Trophoblast cell (in vitro differentiated cells and primary cell): ENCODE measurements around the gene UTRN.
A peak's percentile ranks its signal among the peaks of the same experiment; 100 is the strongest.

Source experiments
- DNase-seq, 2 donors: peaks; one replicate each; pipeline ENCODE4 v3.0.0-alpha.2; 2016
- H2AFZ ChIP-seq: 2 replicates; pipeline ENCODE4 v1.6.1; 2013; ENCODE audit warnings: low read length, moderate library complexity, mild to moderate bottlenecking; ENCODE audit not compliant: insufficient read depth, poor library complexity
- H2AK5ac ChIP-seq: 2 replicates; pipeline ENCODE4 v1.6.1; 2013; ENCODE audit warnings: mild to moderate bottlenecking, low read length
- H2BK120ac ChIP-seq: 2 replicates; pipeline ENCODE4 v1.6.1; 2013; ENCODE audit warnings: low read length, mild to moderate bottlenecking, moderate library complexity; ENCODE audit not compliant: insufficient read depth, poor library complexity
- H2BK12ac ChIP-seq: 2 replicates; pipeline ENCODE4 v1.6.1; 2013; ENCODE audit warnings: mild to moderate bottlenecking, low read length, moderate library complexity
- H2BK5ac ChIP-seq: 2 replicates; pipeline ENCODE4 v1.6.1; 2013; ENCODE audit warnings: low read length, low read depth, moderate library complexity, mild to moderate bottlenecking; ENCODE audit not compliant: poor library complexity
- H3K14ac ChIP-seq: 2 replicates; pipeline ENCODE4 v1.6.1; 2013; ENCODE audit warnings: mild to moderate bottlenecking, low read length
- H3K18ac ChIP-seq: 2 replicates; pipeline ENCODE4 v1.6.1; 2013; ENCODE audit warnings: mild to moderate bottlenecking, low read length
- H3K23ac ChIP-seq: 2 replicates; pipeline ENCODE4 v1.6.1; 2013; ENCODE audit warnings: low read length
- H3K27ac ChIP-seq: 2 replicates; pipeline ENCODE4 v1.5.1; 2013; ENCODE audit warnings: low read depth, mild to moderate bottlenecking, inconsistent platforms, low read length, moderate library complexity
- H3K27me3 ChIP-seq: 2 replicates; pipeline ENCODE4 v1.6.1; 2013; ENCODE audit warnings: inconsistent platforms, mild to moderate bottlenecking, low read length, moderate library complexity; ENCODE audit not compliant: insufficient read depth
- H3K36me3 ChIP-seq, 2 experiments: 1 replicate in 1 of 2; 2 replicates in 1 of 2; pipeline ENCODE4 v1.6.1; 2013; ENCODE audit warnings: low read length in 2 of 2, mild to moderate bottlenecking in 2 of 2, moderate library complexity in 1 of 2; ENCODE audit not compliant: insufficient read depth in 2 of 2, control insufficient read depth in 1 of 2
- H3K4ac ChIP-seq: 2 replicates; pipeline ENCODE4 v1.6.1; 2013; ENCODE audit warnings: low read depth, mild to moderate bottlenecking, low read length, moderate library complexity
- H3K4me1 ChIP-seq, 2 experiments: 1 replicate in 1 of 2; 2 replicates in 1 of 2; pipeline ENCODE4 v1.6.1; 2013; ENCODE audit warnings: low read length in 2 of 2, mild to moderate bottlenecking in 2 of 2, moderate library complexity in 1 of 2; ENCODE audit not compliant: insufficient read depth in 2 of 2, control insufficient read depth in 1 of 2
- H3K4me2 ChIP-seq: 2 replicates; pipeline ENCODE4 v1.6.1; 2013; ENCODE audit warnings: inconsistent platforms, mild to moderate bottlenecking, low read length, moderate library complexity
- H3K4me3 ChIP-seq: 2 replicates; pipeline ENCODE4 v1.5.1; 2013; ENCODE audit warnings: mild to moderate bottlenecking, low read depth, low read length, inconsistent platforms
- H3K79me1 ChIP-seq: one replicate; pipeline ENCODE4 v1.6.1; 2013; ENCODE audit warnings: low read length
- H3K79me2 ChIP-seq: 2 replicates; pipeline ENCODE4 v1.6.1; 2013; ENCODE audit warnings: low read length, mild to moderate bottlenecking; ENCODE audit not compliant: control insufficient read depth, insufficient read depth, poor library complexity
- H3K9ac ChIP-seq: 2 replicates; pipeline ENCODE4 v1.6.1; 2013; ENCODE audit warnings: mild to moderate bottlenecking, low read length
- H3K9me3 ChIP-seq: 2 replicates; pipeline ENCODE4 v1.6.1; 2013; ENCODE audit warnings: low read depth, mild to moderate bottlenecking, control low read depth, inconsistent platforms, low read length; ENCODE audit not compliant: insufficient read depth
- H4K12ac ChIP-seq: 2 replicates; pipeline ENCODE4 v1.6.1; 2013; ENCODE audit warnings: low read depth, mild to moderate bottlenecking, low read length, moderate library complexity
- H4K8ac ChIP-seq: 2 replicates; pipeline ENCODE4 v1.6.1; 2013; ENCODE audit warnings: low read depth, mild to moderate bottlenecking, low read length, moderate library complexity
- H4K91ac ChIP-seq: one replicate; pipeline ENCODE4 v1.6.1; 2013; ENCODE audit warnings: low read depth, mild to moderate bottlenecking, low read length, moderate library complexity
- WGBS: extraction: QIAGEN DNeasy Blood & Tissue Kit; methylation state at CpG from one replicate; pipeline ENCODE4 v1.1.7; 2013; ENCODE audit warnings: missing lambda C conversion rate; ENCODE audit not compliant: insufficient read length, insufficient coverage; ENCODE audit errors: extremely low coverage; 5-methylcytosine and 5-hydroxymethylcytosine counted together

UTRN gene

GRCh38 chr6:144305985-144306384 lies 20.9 kb downstream of the UTRN start:
- no peak overlapping the region for H4K91ac ChIP-seq
- no peak overlapping the region for H3K4me2 ChIP-seq
- H3K79me2 ChIP-seq: no peaks in the 10 kb centered on the region
- H2AFZ ChIP-seq: no peak overlapping the region
- H3K9ac ChIP-seq: no peak overlapping the region
- no peak overlapping the region for H4K12ac ChIP-seq
- no peak overlapping the region for H3K23ac ChIP-seq
- no peak overlapping the region for H2AK5ac ChIP-seq
- H3K27me3 ChIP-seq: no peaks in the 10 kb centered on the region
- no peak for DNase-seq
- no peak overlapping the region for H3K4me3 ChIP-seq
- H2BK5ac ChIP-seq: no peak overlapping the region
- no peak overlapping the region for H2BK120ac ChIP-seq
- H2BK12ac ChIP-seq: no peak overlapping the region
- no peak overlapping the region for H3K27ac ChIP-seq
- no peaks in the 10 kb centered on the region for H3K9me3 ChIP-seq
- H3K36me3 ChIP-seq: peaks cover 0 to 5% of the 10 kb centered on the region in 2 experiments
- no peak overlapping the region for H3K18ac ChIP-seq
- H3K4ac ChIP-seq: no peak overlapping the region
- no peaks in the 10 kb centered on the region for H3K4me1 ChIP-seq
- no peak overlapping the region for H3K14ac ChIP-seq
- no peak overlapping the region for H4K8ac ChIP-seq
- H3K79me1 ChIP-seq: no peaks in the 10 kb centered on the region
- no CpG with 5 or more reads among the region's 3 CpGs for WGBS

DNA sequence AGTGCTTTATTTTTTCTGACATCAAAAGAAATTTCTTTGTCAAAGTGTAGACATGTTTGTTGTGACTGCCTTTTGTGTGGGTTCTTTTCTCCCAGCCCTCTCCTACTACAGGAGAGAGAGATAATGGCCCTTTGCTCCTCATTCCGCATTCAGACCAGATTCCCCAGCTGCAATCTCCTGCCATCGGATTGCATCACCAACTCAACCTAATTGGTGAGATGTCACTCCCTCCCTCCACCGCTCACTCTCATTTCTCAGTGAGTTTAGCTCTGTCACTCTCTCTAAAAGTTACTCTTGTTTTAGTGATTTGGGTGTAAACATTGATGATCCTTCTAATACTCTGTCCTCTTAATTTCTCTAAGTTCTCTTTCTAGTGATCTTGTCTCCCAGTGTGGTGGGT lies 22.7 kb downstream of the UTRN start:
- peak; percentile 47 to 79 for DNase-seq
- Histone ChIP-seq H2BK5ac (no peak overlapping the region), H3K23ac (no peak overlapping the region)

DNA sequence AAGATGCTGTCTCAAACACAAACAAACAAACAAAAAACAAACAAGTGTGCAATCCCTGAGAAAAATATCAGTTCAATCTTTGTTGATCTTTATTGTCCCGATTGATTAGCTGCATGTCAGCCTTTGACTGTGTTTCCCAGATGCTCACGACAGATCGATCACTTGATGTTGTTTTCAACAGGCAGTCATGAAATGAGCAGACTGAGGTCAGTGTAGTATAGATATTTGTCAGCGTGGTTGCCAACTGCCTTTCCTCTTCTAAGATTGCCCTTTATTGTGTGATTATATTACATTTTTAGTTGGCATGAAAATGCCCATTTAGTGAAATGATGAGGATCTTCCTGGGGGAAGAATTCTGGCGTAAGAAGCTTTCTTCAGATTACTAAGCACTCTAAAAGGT lies 25.6 kb downstream of the UTRN start:
- Histone ChIP-seq H2BK120ac (no peak overlapping the region), H4K12ac (no peak overlapping the region), H2BK12ac (no peak overlapping the region), H2AFZ (no peak overlapping the region), H3K36me3 (peaks cover 0 to 5% of the 10 kb centered on the region in 2 experiments), H3K14ac (no peak overlapping the region), H3K79me1 (no peaks in the 10 kb centered on the region), H4K91ac (no peak overlapping the region), H3K4ac (no peak overlapping the region), H2AK5ac (no peak overlapping the region), H3K79me2 (no peaks in the 10 kb centered on the region), H2BK5ac (no peak overlapping the region), H3K27me3 (no peaks in the 10 kb centered on the region), H3K4me2 (no peak overlapping the region), H3K18ac (no peak overlapping the region), H3K9me3 (no peaks in the 10 kb centered on the region), H3K9ac (no peak overlapping the region), H4K8ac (no peak overlapping the region), H3K27ac (no peak overlapping the region), H3K4me1 (no peaks in the 10 kb centered on the region), H3K4me3 (no peak overlapping the region), H3K23ac (no peak overlapping the region)
- WGBS: no CpG with 5 or more reads among the region's 5 CpGs
- no peak for DNase-seq

More for the DNA sequence above, 22.7 kb downstream of the UTRN start:
- no peak overlapping the region for H3K9ac ChIP-seq
- H3K4me2 ChIP-seq: no peak overlapping the region
- H4K8ac ChIP-seq: no peak overlapping the region
- no peaks in the 10 kb centered on the region for H3K4me1 ChIP-seq
- H3K14ac ChIP-seq: no peak overlapping the region
- no peaks in the 10 kb centered on the region for H3K79me2 ChIP-seq
- no peak overlapping the region for H2BK12ac ChIP-seq
- no peak overlapping the region for H2AK5ac ChIP-seq
- no peak overlapping the region for H4K12ac ChIP-seq
- H2BK120ac ChIP-seq: no peak overlapping the region
- H3K4me3 ChIP-seq: no peak overlapping the region
- no peaks in the 10 kb centered on the region for H3K27me3 ChIP-seq
- H3K36me3 ChIP-seq: peaks cover 0 to 5% of the 10 kb centered on the region in 2 experiments
- no peak overlapping the region for H4K91ac ChIP-seq
- no CpG with 5 or more reads among the region's 3 CpGs for whole genome bisulfite sequencing
- H3K79me1 ChIP-seq: no peaks in the 10 kb centered on the region
- H3K27ac ChIP-seq: no peak overlapping the region
- H3K4ac ChIP-seq: no peak overlapping the region
- H3K9me3 ChIP-seq: no peaks in the 10 kb centered on the region
- no peak overlapping the region for H2AFZ ChIP-seq
- H3K18ac ChIP-seq: no peak overlapping the region

DNA sequence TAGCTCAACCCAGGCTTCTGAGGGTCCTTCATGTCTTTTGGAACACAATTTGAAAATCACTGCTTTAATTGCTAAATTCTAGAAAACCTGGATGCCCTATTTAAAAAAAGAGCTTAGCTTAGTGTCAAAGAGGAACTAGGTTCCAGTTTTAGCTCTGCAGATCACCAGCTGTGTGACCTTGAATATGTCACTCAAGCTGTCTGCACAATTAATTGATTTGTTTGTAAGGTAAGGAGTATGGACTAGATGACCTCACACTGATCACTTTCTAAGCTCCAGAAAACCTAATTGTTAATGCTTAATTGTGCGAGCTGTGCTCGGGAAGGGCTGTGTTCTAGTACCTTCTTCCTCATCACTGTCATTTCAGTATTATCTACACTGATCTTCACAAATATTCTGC lies 26.2 kb downstream of the UTRN start:
- Histone ChIP-seq H3K9me3 (no peaks in the 10 kb centered on the region), H2AFZ (no peak overlapping the region), H3K9ac (no peak overlapping the region), H4K8ac (no peak overlapping the region), H2AK5ac (no peak overlapping the region), H3K27ac (no peak overlapping the region), H3K23ac (no peak overlapping the region), H4K91ac (no peak overlapping the region), H3K79me2 (no peaks in the 10 kb centered on the region), H3K4me3 (no peak overlapping the region), H2BK5ac (no peak overlapping the region), H2BK120ac (no peak overlapping the region), H3K36me3 (peaks cover 0 to 5% of the 10 kb centered on the region in 2 experiments), H3K14ac (no peak overlapping the region), H3K4me2 (no peak overlapping the region), H3K79me1 (no peaks in the 10 kb centered on the region), H2BK12ac (no peak overlapping the region), H3K4me1 (no peaks in the 10 kb centered on the region), H4K12ac (no peak overlapping the region), H3K4ac (no peak overlapping the region), H3K27me3 (no peaks in the 10 kb centered on the region), H3K18ac (no peak overlapping the region)
- no CpG with 5 or more reads among the region's 2 CpGs for WGBS
- DNase-seq: no peak
